ENCODE measurements around the gene TMEM14C.
A peak's percentile ranks its signal among the peaks of the same experiment; 100 is the strongest.

TMEM14C gene

GRCh38 chr6:10694302-10695085 is 28.4 kb upstream of the TMEM14C start, which contains the start of the genes C6orf52 and PAK1IP1:
TSS of gene C6orf52 (minus strand) at chr6:10694616. CDS start at chr6:10687550, 7,066 bp downstream.
TSS of gene PAK1IP1 (plus strand) at chr6:10694972. CDS start at chr6:10694986, 14 bp downstream.
- CTCF ChIA-PET: interaction anchor here (1.0 kb wide), 1 partner anchor 29 kb away, joined by 4 read pairs; no protein-coding TSS in a partner anchor
- no peak for TF ChIP-seq CTCF (IDR thresholded peaks at IDR 0.05; ENCODE audit: insufficient read depth, low read length, missing control alignments)
- H3K4me3 ChIP-seq (ENCODE audit: low read depth, low read length): peak within 1 kb of the TSS; percentile 99
- POLR2A ChIA-PET: interaction anchor here (0.6 to 1.8 kb wide), 6 partner anchors 27 to 356 kb away, joined by 3 to 20 read pairs (median 4); partner anchors contain the start of gene TMEM14C
- DNase-seq (ENCODE audit: low read depth, low spot score): peak; percentile 55

- TF ChIP-seq CTCF (IDR thresholded peaks at IDR 0.05; ENCODE audit: insufficient read depth, low read length, missing control alignments): no peak
- ChIA-PET POLR2A (interaction anchor here (0.6 to 1.8 kb wide), 6 partner anchors 26 to 355 kb away, joined by 3 to 20 read pairs (median 4); partner anchors contain the start of gene TMEM14C), CTCF (interaction anchor here (1.0 to 1.1 kb wide), 2 partner anchors 29 to 256 kb away, joined by 3 to 4 read pairs; no protein-coding TSS in a partner anchor)
- DNase-seq (ENCODE audit: low read depth, low spot score): no peak
- peak overlapping the region; percentile 99 for H3K4me3 ChIP-seq (ENCODE audit: low read depth, low read length)
Measured at GRCh38 chr6:10695086-10695657, 27.7 kb upstream of the TMEM14C start.

GRCh38 chr6:10696655-10697054 is 26.2 kb upstream of the TMEM14C start:
- no peak overlapping the region for H3K4me3 ChIP-seq (ENCODE audit: low read depth, low read length)
- ChIA-PET POLR2A (no interaction called here), CTCF (no interaction called here)
- no peak for TF ChIP-seq CTCF (IDR thresholded peaks at IDR 0.05; ENCODE audit: insufficient read depth, low read length, missing control alignments)
- DNase-seq (ENCODE audit: low read depth, low spot score): no peak

- ChIA-PET CTCF (no interaction called here), POLR2A (no interaction called here)
- no peak for TF ChIP-seq CTCF (IDR thresholded peaks at IDR 0.05; ENCODE audit: insufficient read depth, low read length, missing control alignments)
- DNase-seq (ENCODE audit: low read depth, low spot score): no peak
- H3K4me3 ChIP-seq (ENCODE audit: low read depth, low read length): no peak overlapping the region
Measured at GRCh38 chr6:10713962-10714361, 8.9 kb upstream of the TMEM14C start.

- ChIA-PET POLR2A (interaction anchor here (1.2 kb wide), 1 partner anchor 8 kb away, joined by 3 read pairs; no protein-coding TSS in a partner anchor), CTCF (interaction anchor here (1.2 to 1.3 kb wide), 3 partner anchors 83 to 241 kb away, joined by 3 to 5 read pairs (median 3); no protein-coding TSS in a partner anchor)
- H3K4me3 ChIP-seq (ENCODE audit: low read depth, low read length): no peak overlapping the region; the same call in 1 of the 2 replicates
- TF ChIP-seq CTCF (IDR thresholded peaks at IDR 0.05; ENCODE audit: insufficient read depth, low read length, missing control alignments): no peak
- no peak for DNase-seq (ENCODE audit: low read depth, low spot score)
Measured at GRCh38 chr6:10719296-10719963, 3.4 kb upstream of the TMEM14C start.
